ENCODE results near the gene ZBTB7C.

ZBTB7C gene

DNA sequence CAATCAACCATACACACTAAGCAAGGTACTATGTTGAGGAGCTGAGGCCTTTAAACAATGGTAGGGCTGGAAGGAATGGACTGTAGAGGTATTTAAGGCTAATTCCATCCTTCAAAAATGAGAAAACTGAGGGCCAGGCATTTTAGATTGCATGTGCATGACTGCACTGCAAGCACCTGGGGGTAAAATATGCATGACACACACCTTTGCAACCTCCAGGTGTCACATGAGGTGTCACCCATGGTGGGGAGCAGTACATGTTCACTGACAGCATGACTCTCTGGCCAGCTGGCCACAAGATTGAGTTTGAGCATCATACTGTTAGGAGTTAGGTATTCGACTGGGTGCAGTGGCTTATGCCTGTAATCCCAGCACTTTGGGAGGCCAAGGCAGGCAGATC is 182.8 kb downstream of the ZBTB7C start:
- no peak overlapping the region for H3K27ac ChIP-seq (ENCODE audit: low read depth, low read length)

DNA sequence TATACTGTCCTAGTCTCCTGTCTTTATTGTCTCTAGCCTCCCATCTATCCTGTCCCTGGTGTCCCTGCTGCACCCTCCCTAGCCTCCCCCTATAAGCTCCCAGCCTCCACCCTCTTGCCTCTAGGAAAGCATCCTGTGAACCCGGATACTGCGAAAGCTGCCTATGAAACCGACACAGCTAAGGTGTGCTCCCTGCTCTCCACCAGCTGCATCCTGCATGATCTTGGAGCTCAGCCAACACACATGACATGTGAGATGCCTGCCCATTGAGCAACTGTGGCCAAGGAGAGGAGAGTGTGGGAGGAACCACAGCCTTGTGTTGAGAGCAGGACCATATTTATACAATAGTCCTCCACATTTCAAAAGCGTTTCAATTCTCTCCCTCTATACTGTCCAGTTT is 187.1 kb downstream of the ZBTB7C start:
- no peaks in the 10 kb centered on the region for H4K20me1 ChIP-seq (ENCODE audit: low read depth, low read length)
- H3K27me3 ChIP-seq (ENCODE audit: low read length): no peaks in the 10 kb centered on the region
- H3K27ac ChIP-seq (ENCODE audit: low read depth, low read length): no peak overlapping the region
- no peaks in the 10 kb centered on the region for H3F3A ChIP-seq (ENCODE audit: insufficient read depth)
- H3K9me3 ChIP-seq (ENCODE audit: insufficient read depth, low read length): no peaks in the 10 kb centered on the region
- H3K9me2 ChIP-seq (replicated peaks; ENCODE audit: insufficient read depth, low read length): no peaks in the 10 kb centered on the region
- H3K79me2 ChIP-seq (ENCODE audit: insufficient read depth, low read length): no peaks in the 10 kb centered on the region
- no peak overlapping the region for H3K4me2 ChIP-seq (ENCODE audit: low read depth, low read length, poor library complexity, severe bottlenecking)
- H3K4me3 ChIP-seq (ENCODE audit: insufficient read depth, low read length, poor library complexity, severe bottlenecking): no peak overlapping the region
- no peak overlapping the region for H3K9ac ChIP-seq (ENCODE audit: low read length)
- TF ChIP-seq EZH2phosphoT487 (conservative IDR thresholded peaks at IDR 0.05; ENCODE audit: low read length): no peak
- TF ChIP-seq, protein P1, sequence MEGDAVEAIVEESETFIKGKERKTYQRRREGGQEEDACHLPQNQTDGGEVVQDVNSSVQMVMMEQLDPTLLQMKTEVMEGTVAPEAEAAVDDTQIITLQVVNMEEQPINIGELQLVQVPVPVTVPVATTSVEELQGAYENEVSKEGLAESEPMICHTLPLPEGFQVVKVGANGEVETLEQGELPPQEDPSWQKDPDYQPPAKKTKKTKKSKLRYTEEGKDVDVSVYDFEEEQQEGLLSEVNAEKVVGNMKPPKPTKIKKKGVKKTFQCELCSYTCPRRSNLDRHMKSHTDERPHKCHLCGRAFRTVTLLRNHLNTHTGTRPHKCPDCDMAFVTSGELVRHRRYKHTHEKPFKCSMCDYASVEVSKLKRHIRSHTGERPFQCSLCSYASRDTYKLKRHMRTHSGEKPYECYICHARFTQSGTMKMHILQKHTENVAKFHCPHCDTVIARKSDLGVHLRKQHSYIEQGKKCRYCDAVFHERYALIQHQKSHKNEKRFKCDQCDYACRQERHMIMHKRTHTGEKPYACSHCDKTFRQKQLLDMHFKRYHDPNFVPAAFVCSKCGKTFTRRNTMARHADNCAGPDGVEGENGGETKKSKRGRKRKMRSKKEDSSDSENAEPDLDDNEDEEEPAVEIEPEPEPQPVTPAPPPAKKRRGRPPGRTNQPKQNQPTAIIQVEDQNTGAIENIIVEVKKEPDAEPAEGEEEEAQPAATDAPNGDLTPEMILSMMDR (IDR thresholded peaks at IDR 0.05; ENCODE audit: insufficient read depth, low read length, poor library complexity, severe bottlenecking): no peak
- H3K36me3 ChIP-seq (ENCODE audit: low read length): no peaks in the 10 kb centered on the region
- no peak overlapping the region for H2AFZ ChIP-seq (ENCODE audit: low read depth, low read length, severe bottlenecking)

More for the DNA sequence above, 182.8 kb downstream of the ZBTB7C start:
- Histone ChIP-seq H4K20me1 (ENCODE audit: low read depth, low read length) (no peaks in the 10 kb centered on the region), H3K9ac (ENCODE audit: low read length) (no peak overlapping the region), H3K9me3 (ENCODE audit: insufficient read depth, low read length) (no peaks in the 10 kb centered on the region), H3K9me2 (replicated peaks; ENCODE audit: insufficient read depth, low read length) (no peaks in the 10 kb centered on the region), H3K36me3 (ENCODE audit: low read length) (no peaks in the 10 kb centered on the region), H2AFZ (ENCODE audit: low read depth, low read length, severe bottlenecking) (no peak overlapping the region), H3F3A (ENCODE audit: insufficient read depth) (no peaks in the 10 kb centered on the region), H3K4me3 (ENCODE audit: insufficient read depth, low read length, poor library complexity, severe bottlenecking) (no peak overlapping the region), H3K4me2 (ENCODE audit: low read depth, low read length, poor library complexity, severe bottlenecking) (no peak overlapping the region), H3K27me3 (ENCODE audit: low read length) (no peaks in the 10 kb centered on the region), H3K79me2 (ENCODE audit: insufficient read depth, low read length) (no peaks in the 10 kb centered on the region)
- TF ChIP-seq, protein P1 (IDR thresholded peaks at IDR 0.05; ENCODE audit: insufficient read depth, low read length, poor library complexity, severe bottlenecking): no peak
- no peak for TF ChIP-seq EZH2phosphoT487 (conservative IDR thresholded peaks at IDR 0.05; ENCODE audit: low read length)

DNA sequence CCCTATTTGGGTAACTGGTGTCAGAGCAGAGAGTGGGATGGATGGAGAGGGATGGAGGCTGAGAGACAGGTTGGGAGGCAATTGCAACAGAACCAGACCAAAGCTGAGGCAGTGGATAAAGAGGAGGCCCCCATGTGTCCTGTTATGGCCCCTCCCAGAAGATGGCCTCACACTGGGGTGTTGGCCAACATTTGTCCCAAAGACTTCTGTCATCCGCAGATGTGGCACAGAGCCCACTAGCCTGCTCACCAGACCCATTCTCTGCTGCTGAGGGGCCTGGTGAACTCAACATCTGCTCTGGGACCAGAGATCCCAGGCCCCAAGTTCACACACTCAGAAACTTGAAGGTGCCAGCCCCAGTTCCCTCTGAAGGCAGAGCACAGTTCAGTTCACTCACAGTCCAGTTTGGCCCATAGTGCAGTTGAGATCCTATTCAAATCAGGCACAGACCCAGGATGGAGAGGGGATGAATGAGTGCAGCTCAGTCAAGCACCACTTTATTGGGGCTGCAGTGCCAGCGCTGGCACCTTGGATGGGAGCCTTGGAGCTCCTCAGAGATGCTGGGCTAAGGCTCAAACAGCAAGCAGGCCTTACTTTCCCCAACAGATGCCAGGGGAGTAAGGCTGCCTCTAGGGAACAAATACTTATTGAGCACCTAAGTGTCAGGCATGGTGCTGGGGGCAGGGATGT is 189.2 kb downstream of the ZBTB7C start:
- Histone ChIP-seq H3K79me2 (ENCODE audit: insufficient read depth, low read length) (no peaks in the 10 kb centered on the region), H2AFZ (ENCODE audit: low read depth, low read length, severe bottlenecking) (no peak overlapping the region), H3K4me2 (ENCODE audit: low read depth, low read length, poor library complexity, severe bottlenecking) (no peak overlapping the region), H3K9ac (ENCODE audit: low read length) (no peak overlapping the region), H3F3A (ENCODE audit: insufficient read depth) (no peaks in the 10 kb centered on the region), H3K27ac (ENCODE audit: low read depth, low read length) (no peak overlapping the region), H3K9me3 (ENCODE audit: insufficient read depth, low read length) (no peaks in the 10 kb centered on the region), H3K36me3 (ENCODE audit: low read length) (no peaks in the 10 kb centered on the region), H3K4me3 (ENCODE audit: insufficient read depth, low read length, poor library complexity, severe bottlenecking) (no peak overlapping the region), H3K27me3 (ENCODE audit: low read length) (no peaks in the 10 kb centered on the region), H4K20me1 (ENCODE audit: low read depth, low read length) (no peaks in the 10 kb centered on the region), H3K9me2 (replicated peaks; ENCODE audit: insufficient read depth, low read length) (no peaks in the 10 kb centered on the region)
- TF ChIP-seq, protein P1 (IDR thresholded peaks at IDR 0.05; ENCODE audit: insufficient read depth, low read length, poor library complexity, severe bottlenecking): no peak
- TF ChIP-seq EZH2phosphoT487 (conservative IDR thresholded peaks at IDR 0.05; ENCODE audit: low read length): no peak

All from SU-DHL-6 (cell line).